SK-N-DZ (cell line): ENCODE data around the gene DDI1.

ENCODE experiments used
- DNase-seq: peaks from one replicate; pipeline ENCODE4 v3.0.0-alpha.2; 2015; ENCODE audit warnings: low spot score

The DDI1 gene

GRCh38 chr11:104078245-104078644, 41.8 kb downstream of the DDI1 start:
- no peak for DNase-seq

DNA sequence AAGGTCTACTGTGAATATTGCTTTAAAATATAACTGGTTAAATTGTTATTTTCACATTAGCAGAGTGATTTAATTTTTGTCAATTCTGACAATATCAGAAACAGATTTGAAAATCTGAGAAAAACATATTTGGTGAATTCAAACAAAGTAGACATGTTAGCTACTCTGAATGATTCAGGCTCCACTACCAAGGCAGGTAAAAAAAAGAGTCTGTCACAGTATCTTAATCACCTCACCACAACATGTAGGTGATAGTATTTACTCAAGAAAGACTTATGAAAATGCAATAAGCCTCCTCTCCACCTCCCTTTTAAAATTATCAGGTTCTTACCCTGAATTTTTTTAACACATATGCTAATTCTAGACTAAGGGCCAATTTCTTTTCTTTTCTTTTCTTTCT, 42.6 kb downstream of the DDI1 start:
- no peak for DNase-seq

DNA sequence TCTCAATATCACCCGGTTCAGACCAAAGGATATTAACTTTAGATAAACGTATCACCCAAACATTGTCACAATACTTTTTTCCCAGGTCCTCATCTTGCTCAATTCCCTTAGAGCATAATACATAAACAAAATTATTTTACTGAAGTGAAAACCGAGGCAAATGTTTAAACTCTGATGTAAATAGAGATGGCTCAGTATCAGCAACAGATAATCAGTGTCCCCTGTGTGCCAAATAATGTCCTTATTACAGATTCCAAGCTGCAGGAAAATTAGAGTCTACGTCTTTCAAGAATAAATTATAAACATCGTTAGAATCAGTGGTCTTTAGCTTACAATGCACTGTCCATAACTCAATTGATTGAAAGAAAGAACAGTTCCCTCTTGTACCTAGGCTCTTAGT, 50.2 kb downstream of the DDI1 start:
- no peak for DNase-seq
